ENCODE measurements around the gene FBXO39.

Gene FBXO39

GRCh38 chr17:6782244-6782643 lies 6.2 kb downstream of the FBXO39 start:
- TF ChIP-seq CTCF (IDR thresholded peaks at IDR 0.05), result no peak
- no peak overlapping the region for H3K27ac ChIP-seq
- no peak overlapping the region for H2AFZ ChIP-seq
- no peak overlapping the region for H3K4me3 ChIP-seq (ENCODE audit: low read depth, low read length)
- no peaks in the 10 kb centered on the region for H3K79me2 ChIP-seq
- H3K27me3 ChIP-seq (ENCODE audit: control insufficient read depth, insufficient read depth, low read length), result no peaks in the 10 kb centered on the region
- no peaks in the 10 kb centered on the region for H3K9me3 ChIP-seq (ENCODE audit: control insufficient read depth, low read length)
- H3K36me3 ChIP-seq (ENCODE audit: control insufficient read depth, insufficient read depth, low read length), result no peaks in the 10 kb centered on the region
- no peak overlapping the region for H3K9ac ChIP-seq
- H3K4me1 ChIP-seq, result no peaks in the 10 kb centered on the region
- H3K4me2 ChIP-seq (ENCODE audit: low read length), result no peak overlapping the region

DNA sequence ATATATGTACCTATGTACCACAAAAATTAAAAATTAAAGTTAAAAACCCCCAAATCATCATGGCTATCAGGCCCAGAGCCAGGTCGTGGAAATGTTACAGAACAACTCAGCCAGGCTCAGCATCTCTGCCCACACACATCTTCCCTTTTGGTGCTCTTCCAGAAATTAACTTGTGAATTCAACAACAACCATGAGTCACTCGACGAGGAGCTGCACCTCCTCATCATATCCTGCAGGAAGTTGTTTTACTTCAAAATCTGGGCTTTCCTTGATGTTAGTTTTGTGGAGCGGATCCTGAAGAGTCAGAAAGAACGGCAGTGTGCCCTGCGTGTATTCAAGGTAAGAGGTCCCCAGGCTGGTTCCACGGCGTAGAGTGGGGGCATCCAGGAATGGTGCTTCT lies 10.6 kb downstream of the FBXO39 start:
- Histone ChIP-seq H3K27me3 (ENCODE audit: control insufficient read depth, insufficient read depth, low read length) (no peaks in the 10 kb centered on the region), H3K4me2 (ENCODE audit: low read length) (no peak overlapping the region)

DNA sequence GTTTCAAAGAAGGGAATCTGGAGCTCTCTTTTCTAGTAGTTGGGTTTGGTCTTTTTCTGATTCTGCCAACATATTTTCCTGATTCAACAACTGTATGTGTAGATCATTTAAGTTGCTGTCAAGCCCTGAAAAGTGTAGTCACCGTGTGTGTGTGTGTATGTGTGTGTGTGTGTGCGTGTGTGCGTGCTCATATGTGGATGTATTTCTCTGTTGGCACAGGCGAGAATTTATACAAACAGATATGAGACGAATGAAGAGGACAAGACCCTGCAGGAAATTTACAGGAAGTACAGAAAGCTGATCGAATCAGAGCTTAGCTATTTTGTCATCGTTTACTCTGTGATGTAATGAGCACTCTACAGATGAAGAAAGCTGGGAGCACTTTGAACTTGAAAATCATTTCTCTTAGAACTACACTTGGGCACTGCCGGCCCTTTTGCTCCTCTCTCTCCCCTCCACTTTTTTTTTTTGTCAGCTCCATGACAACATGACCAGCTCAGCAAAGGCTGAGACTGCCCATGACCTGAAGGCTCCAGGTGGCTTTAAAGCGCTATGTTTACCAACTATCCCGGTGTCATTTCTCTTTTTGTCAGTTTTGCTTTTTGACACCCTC lies 11.2 kb downstream of the FBXO39 start:
- no peak for TF ChIP-seq CTCF (IDR thresholded peaks at IDR 0.05)
- Histone ChIP-seq H3K9ac (no peak overlapping the region), H3K4me1 (no peaks in the 10 kb centered on the region), H3K79me2 (no peaks in the 10 kb centered on the region), H3K27ac (no peak overlapping the region), H2AFZ (no peak overlapping the region), H3K36me3 (ENCODE audit: control insufficient read depth, insufficient read depth, low read length) (no peaks in the 10 kb centered on the region), H3K4me2 (ENCODE audit: low read length) (no peak overlapping the region), H3K9me3 (ENCODE audit: control insufficient read depth, low read length) (no peaks in the 10 kb centered on the region), H3K4me3 (ENCODE audit: low read depth, low read length) (no peak overlapping the region), H3K27me3 (ENCODE audit: control insufficient read depth, insufficient read depth, low read length) (no peaks in the 10 kb centered on the region)

More for the DNA sequence above, 10.6 kb downstream of the FBXO39 start:
- Histone ChIP-seq H3K27ac (no peak overlapping the region), H3K79me2 (no peaks in the 10 kb centered on the region), H3K4me1 (no peaks in the 10 kb centered on the region), H3K9me3 (ENCODE audit: control insufficient read depth, low read length) (no peaks in the 10 kb centered on the region), H3K36me3 (ENCODE audit: control insufficient read depth, insufficient read depth, low read length) (no peaks in the 10 kb centered on the region), H3K4me3 (ENCODE audit: low read depth, low read length) (no peak overlapping the region), H3K9ac (no peak overlapping the region), H2AFZ (no peak overlapping the region)
- no peak for TF ChIP-seq CTCF (IDR thresholded peaks at IDR 0.05)

DNA sequence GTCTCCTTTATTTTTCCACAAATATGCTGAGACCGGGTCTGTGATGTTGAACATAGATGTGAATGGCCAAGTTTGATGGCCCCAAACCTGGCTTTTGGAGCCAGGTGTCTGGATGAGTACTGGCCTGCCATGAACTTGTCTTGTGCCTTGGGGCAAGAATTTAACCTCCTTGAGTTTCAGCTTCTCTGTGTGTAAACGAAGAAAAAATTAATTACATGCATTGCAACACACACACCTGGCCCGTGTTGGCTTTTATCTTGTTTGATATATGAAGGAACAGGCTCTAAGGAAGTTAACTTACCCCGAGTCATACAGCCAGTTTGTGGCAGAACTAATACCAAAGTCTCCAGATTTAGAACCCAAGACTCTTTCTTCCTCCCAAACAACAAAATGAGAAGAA lies 13.1 kb downstream of the FBXO39 start:
- Histone ChIP-seq H3K27me3 (ENCODE audit: control insufficient read depth, insufficient read depth, low read length) (no peaks in the 10 kb centered on the region), H3K79me2 (no peaks in the 10 kb centered on the region), H3K36me3 (ENCODE audit: control insufficient read depth, insufficient read depth, low read length) (no peaks in the 10 kb centered on the region), H3K9ac (no peak overlapping the region), H2AFZ (no peak overlapping the region), H3K4me1 (no peaks in the 10 kb centered on the region), H3K4me2 (ENCODE audit: low read length) (no peak overlapping the region), H3K9me3 (ENCODE audit: control insufficient read depth, low read length) (no peaks in the 10 kb centered on the region), H3K4me3 (ENCODE audit: low read depth, low read length) (no peak overlapping the region), H3K27ac (no peak overlapping the region)
- TF ChIP-seq CTCF (IDR thresholded peaks at IDR 0.05), result no peak
